Peyer's patch (tissue), 4 donors: ENCODE results near the gene PKD1. TPM values are rescaled to one million over a fixed set of nuclear protein-coding genes. Genes with fewer than 3 reads are reported as not detected.
"Not testable (repeated sequence)": the region's sequence is repeated elsewhere in the genome, so short reads cannot be mapped to it uniquely, and the experiment has no call there.

Source experiments
- DNase-seq, 3 donors: peaks; one replicate each; pipeline ENCODE4 v3.0.0-alpha.2; 2017 to 2019
- H3K27ac ChIP-seq, 4 donors: fragments of 200-600 bp; sonication (generic); one replicate each; pipeline ENCODE4 v1.5.1; 2016 to 2019
- H3K27me3 ChIP-seq, 2 donors: fragments of 200-600 bp; sonication (generic); one replicate each; pipeline ENCODE4 v1.5.1; 2019
- H3K36me3 ChIP-seq, 3 donors: fragments of 200-600 bp; sonication (generic); one replicate each; pipeline ENCODE4 v1.5.1; 2016 to 2019
- H3K4me1 ChIP-seq, 4 donors: fragments of 200-600 bp; sonication (generic); one replicate each; pipeline ENCODE4 v1.5.1; 2016 to 2019
- H3K4me3 ChIP-seq, 4 donors: fragments of 200-600 bp; sonication (generic); 1 replicate in 3 of 4; 2 replicates in 1 of 4; pipeline ENCODE4 v1.5.1; 2016 to 2019; ENCODE audit warnings: mild to moderate bottlenecking in 1 of 4
- H3K9me3 ChIP-seq, 4 donors: fragments of 200-600 bp; sonication (generic); one replicate each; pipeline ENCODE4 v1.5.1; 2016 to 2019; ENCODE audit warnings: mild to moderate bottlenecking in 1 of 4
- POLR2A ChIP-seq, 2 donors: fragments of 450-650 bp; IDR thresholded peaks; one replicate each; pipeline ENCODE4 v1.5.1; 2017; ENCODE audit warnings: antibody characterized with exemption in 2 of 2, mild to moderate bottlenecking in 2 of 2, moderate library complexity in 2 of 2
- total RNA-seq, 4 donors: library from RNA; depleted of rRNA; stranded (reverse); fragments of >200 nt; gene quantifications; one replicate each; pipeline ENCODE4 v1.1.0, GENCODE V29; 2016
- TF ChIP-seq, protein P1 (sequence below), 6 experiments: fragments of 450-650 bp in 4 of 6; fragments of 200-600 bp in 2 of 6; sonication (generic) in 1 of 6; IDR thresholded peaks; one replicate each; pipeline ENCODE4 v1.5.1; 2017 to 2019; ENCODE audit warnings: antibody characterized with exemption in 6 of 6, mild to moderate bottlenecking in 3 of 6, moderate library complexity in 1 of 6

The PKD1 gene
- total RNA-seq, 4 donors from 2014 or later = 64.6 to 305 (median 188) TPM

DNA sequence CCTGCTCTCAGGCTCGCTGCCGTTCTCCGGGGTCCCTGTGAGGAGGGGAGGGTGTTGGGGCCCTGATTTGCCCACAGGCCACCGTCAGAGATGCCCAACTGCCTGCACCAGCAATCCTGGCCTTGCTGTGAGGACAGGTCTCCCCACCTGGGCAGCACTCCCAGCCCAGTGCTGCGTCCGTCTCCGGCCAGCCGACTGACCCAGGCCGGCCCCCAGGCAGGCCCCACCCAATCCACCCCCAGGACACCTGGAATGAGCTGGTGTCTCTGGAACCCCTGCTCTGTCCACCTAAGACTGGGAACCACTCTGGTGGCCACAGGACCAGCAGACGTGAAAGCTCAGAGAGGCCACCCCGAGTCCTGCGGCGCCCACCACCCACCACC lies 20.1 kb downstream of the PKD1 start:
- peaks cover 0 to 43% (median 0%) of the 10 kb centered on the region in 3 donors for H3K36me3 ChIP-seq
- H3K4me1 ChIP-seq = peaks cover 0 to 12% (median 0%) of the 10 kb centered on the region in 4 donors
- H3K27ac ChIP-seq = no peak overlapping the region
- no peaks in the 10 kb centered on the region for H3K27me3 ChIP-seq
- no peaks in the 10 kb centered on the region for H3K9me3 ChIP-seq
- no peak for DNase-seq
- TF ChIP-seq POLR2A (IDR thresholded peaks at IDR 0.05) = no peak
- TF ChIP-seq, protein P1, sequence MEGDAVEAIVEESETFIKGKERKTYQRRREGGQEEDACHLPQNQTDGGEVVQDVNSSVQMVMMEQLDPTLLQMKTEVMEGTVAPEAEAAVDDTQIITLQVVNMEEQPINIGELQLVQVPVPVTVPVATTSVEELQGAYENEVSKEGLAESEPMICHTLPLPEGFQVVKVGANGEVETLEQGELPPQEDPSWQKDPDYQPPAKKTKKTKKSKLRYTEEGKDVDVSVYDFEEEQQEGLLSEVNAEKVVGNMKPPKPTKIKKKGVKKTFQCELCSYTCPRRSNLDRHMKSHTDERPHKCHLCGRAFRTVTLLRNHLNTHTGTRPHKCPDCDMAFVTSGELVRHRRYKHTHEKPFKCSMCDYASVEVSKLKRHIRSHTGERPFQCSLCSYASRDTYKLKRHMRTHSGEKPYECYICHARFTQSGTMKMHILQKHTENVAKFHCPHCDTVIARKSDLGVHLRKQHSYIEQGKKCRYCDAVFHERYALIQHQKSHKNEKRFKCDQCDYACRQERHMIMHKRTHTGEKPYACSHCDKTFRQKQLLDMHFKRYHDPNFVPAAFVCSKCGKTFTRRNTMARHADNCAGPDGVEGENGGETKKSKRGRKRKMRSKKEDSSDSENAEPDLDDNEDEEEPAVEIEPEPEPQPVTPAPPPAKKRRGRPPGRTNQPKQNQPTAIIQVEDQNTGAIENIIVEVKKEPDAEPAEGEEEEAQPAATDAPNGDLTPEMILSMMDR (IDR thresholded peaks at IDR 0.05) = no peak
- H3K4me3 ChIP-seq = no peak overlapping the region

DNA sequence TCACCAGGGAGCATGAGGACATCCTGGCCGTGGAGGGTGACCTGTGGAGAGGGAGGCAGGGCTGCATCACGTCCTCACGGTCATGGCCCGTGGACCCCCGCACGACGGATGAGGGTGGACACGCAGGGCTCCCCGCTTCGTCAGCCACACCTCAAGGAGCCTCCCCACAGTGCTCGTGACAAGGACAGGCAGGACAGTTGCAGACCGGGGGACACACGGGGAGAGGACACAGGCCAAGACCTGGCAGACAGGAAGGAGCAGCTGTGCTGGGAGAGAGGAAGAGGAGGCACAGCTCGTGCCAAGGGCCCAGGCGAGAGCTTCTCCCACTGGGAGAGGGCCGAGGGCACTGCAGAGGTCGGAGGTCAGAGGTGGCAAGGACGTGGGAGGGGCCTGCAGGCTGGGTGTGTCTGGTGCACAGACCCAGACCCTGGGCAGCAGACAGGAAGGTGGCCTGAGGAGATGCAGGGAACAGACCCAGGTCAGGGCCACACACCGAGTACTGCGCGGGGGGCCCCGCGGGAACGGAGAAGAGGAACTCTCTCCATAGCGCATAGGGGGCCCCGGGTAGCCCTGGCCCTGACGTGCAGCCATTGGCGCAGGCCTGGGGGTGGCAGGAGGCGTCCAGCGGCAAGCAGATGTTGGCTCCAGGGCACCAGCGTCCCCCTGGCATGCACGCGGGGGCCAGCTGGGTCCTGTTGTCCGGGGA lies 20.7 kb downstream of the PKD1 start:
- H3K27ac ChIP-seq, DNase-seq, H3K27me3 ChIP-seq, H3K9me3 ChIP-seq, H3K4me3 ChIP-seq: not testable (repeated sequence)
- Histone ChIP-seq H3K36me3 (peaks cover 0 to 48% (median 0%) of the 10 kb centered on the region in 3 donors), H3K4me1 (peaks cover 0 to 12% (median 0%) of the 10 kb centered on the region in 4 donors)

DNA sequence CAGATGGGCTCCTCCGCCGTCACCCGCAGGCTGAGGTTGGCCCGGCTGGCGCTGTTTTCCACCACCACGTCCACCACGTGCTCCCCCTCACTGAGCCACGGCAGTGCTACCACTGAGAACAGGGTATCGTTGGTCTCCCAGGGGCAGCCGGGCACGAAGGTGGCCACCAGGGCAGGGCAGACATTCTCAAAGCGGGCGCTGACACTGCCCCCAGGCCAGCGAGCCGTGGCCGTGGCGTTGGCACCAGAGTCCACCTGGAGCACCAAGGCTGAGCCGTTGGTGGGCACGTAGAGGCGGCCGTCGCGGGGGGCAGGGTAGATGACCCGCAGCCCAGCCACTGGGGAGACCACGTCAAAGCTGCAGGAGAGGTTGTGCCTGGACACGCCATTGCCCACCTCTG lies 21.5 kb downstream of the PKD1 start:
- H3K9me3 ChIP-seq, H3K4me3 ChIP-seq, H3K27me3 ChIP-seq, DNase-seq, H3K27ac ChIP-seq: not testable (repeated sequence)
- Histone ChIP-seq H3K36me3 (peaks cover 0 to 55% (median 0%) of the 10 kb centered on the region in 3 donors), H3K4me1 (peaks cover 0 to 12% (median 0%) of the 10 kb centered on the region in 4 donors)

DNA sequence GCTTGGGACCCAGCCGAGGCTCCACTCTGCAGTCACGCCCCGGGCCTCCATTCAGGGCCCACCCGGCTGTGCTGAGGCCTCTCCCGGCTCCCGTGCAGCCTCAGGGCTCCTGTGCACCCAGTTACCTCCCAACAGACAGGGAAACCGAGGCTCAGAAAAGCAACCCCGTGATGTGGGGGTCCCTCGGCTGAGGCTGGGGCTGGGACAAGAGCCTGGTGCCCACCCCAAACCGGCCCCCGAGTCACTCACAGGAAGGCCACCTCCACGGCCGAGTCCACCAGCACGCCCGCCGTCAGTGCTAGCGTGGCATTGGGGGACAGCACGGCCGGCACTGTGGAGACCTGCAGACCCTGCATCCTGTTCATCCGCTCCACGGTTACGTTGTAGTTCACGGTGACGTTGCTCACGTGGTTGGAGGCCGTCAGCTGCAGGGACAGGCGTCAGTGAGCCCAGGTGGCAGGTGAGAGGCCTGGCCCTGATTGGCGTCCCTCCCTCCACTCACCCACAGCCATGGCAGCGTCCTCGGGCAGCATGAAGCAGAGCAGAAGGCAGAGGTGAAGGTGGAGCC lies 23.1 kb downstream of the PKD1 start:
- H3K9me3 ChIP-seq, H3K4me3 ChIP-seq, H3K27ac ChIP-seq, DNase-seq, H3K27me3 ChIP-seq: not testable (repeated sequence)
- H3K36me3 ChIP-seq = peaks cover 0 to 69% (median 0%) of the 10 kb centered on the region in 3 donors
- peaks cover 0 to 12% (median 0%) of the 10 kb centered on the region in 4 donors for H3K4me1 ChIP-seq

DNA sequence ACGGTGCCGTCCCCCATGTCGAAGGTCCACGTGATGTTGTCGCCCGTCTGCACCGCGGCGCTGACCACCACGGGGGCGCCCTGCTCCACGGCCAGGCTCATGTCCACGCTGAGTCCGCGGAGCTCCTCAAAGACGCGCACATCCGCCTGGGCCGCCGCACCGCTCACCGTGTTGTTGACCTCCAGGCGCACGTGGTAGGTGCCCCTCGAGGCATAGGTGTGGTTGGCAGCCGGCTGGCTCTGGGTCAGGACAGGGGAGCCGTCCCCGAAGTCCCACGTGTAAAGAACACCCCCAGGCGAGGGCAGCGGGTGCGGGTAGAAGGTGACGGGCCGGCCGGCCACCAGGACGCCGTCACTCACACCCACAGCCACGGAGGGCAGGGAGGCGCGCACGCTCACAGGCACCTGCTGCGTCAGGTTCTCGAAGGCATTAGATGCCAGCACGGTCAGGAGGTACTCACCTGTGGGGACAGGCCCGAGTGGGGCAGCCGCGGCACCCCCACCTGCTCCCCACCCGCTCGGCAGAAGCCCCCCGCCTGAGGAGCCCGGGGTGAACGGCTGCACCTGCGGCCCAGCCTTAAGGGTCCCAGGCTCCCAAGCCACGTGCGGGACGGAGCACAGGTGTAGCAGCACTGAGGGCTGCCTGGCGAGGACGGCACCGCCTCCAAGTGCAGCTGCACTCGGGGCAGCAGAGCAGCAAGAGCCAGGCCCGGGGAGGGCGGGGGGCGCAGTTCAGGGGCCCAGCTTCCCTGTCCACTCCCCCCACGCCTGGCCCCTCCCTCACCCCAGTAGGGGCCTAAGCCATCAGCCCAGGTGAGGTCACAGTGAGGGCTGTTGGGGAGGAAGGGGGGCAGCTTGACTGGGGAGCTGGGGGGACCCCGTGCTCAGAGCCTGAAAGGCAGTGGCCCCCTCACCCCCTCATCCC lies 24.0 kb downstream of the PKD1 start:
- H3K27ac ChIP-seq, H3K4me1 ChIP-seq, DNase-seq, H3K27me3 ChIP-seq, H3K4me3 ChIP-seq, H3K9me3 ChIP-seq: not testable (repeated sequence)
- peaks cover 0 to 73% (median 0%) of the 10 kb centered on the region in 3 donors for H3K36me3 ChIP-seq

DNA sequence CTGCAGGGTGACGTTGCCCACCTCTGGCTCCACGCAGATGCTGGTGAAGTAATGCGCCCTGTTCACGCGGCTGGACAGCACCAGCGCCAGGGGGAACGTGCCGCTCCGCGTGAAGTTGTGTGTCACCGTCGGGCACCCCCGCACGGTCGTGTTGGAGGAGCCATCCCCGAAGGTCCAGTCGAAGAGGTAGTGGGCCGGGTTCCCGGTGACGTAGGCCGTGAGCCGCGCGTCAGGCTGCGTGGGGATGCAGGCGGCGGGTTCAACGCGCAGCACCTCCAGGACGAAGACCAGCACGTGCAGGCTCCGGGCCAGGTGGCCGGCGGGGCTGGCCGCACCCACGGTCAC lies 24.7 kb downstream of the PKD1 start:
- H3K4me1 ChIP-seq, H3K9me3 ChIP-seq, H3K27me3 ChIP-seq, H3K27ac ChIP-seq, DNase-seq, H3K4me3 ChIP-seq: not testable (repeated sequence)
- peaks cover 0 to 78% (median 0%) of the 10 kb centered on the region in 3 donors for H3K36me3 ChIP-seq

DNA sequence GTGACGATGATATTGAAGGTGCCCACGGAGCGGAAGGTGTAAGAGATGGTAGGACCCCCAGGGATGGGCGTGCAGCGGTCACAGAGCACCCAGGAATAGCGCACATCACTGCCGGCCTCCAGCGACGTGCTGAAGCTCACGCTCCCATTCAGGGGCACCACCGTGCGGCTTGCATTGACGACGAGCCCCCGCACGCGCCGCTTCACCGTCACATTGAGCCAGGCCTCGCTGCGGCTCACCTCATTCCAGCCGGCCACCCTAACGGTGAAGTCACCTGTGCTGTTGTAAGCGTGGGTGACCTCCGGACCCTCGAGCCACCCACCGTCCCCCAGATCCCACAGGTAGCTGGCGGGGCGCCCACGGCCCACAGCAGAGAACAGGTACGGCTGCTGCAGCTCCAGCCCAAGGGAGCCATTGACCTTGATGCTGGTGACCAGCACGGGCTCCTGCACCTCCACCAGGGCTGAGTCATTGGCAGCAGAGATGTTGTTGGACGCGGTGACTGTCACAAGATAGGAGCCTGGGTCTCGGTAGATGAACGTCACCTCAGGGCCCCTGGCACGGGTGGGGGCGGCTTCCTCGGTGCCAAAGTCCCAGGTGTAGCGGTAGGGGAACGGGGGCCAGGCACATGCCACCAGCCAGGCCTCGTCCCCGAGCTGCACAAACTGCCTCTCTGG lies 25.2 kb downstream of the PKD1 start:
- H3K4me1 ChIP-seq, H3K27me3 ChIP-seq, H3K27ac ChIP-seq, H3K9me3 ChIP-seq, H3K4me3 ChIP-seq, DNase-seq: not testable (repeated sequence)
- H3K36me3 ChIP-seq = peaks cover 0 to 83% (median 0%) of the 10 kb centered on the region in 3 donors

DNA sequence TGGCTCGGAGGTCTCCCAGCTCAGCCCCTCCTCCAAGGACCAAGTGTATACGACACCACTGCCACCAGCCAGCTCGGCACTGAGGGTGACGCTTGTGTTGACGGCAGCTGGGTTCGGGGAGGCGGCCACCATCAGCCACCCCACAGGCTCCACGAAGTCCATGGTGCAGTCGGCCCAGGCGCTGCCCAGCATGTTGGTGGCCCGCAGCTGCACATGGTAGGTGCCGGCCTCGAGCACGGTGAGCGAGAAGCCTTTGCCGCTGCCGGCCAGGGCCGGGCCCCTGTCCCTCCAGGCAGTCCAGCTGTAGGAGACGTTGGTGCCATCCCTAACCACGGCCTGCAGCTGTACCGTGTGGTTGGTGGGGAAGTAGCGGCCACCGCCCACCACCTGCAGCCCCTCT lies 25.8 kb downstream of the PKD1 start:
- H3K4me3 ChIP-seq, H3K27me3 ChIP-seq, DNase-seq, H3K27ac ChIP-seq, H3K4me1 ChIP-seq, H3K9me3 ChIP-seq: not testable (repeated sequence)
- H3K36me3 ChIP-seq = peaks cover 0 to 82% (median 0%) of the 10 kb centered on the region in 3 donors

DNA sequence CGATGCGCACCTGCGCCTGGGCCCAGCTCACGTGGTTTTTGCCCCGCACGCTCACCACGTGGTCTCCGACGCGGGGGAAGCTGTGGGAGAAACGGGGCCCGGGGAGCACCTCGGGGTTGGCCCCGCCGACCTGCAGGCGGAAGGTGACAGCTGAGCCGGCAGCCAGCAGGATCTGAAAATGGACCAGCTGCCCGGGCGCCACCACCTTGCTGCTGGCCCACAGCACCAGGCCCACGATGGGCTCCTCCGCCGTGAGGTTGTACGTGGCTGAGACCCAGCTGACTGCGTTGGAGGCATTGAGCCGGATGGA lies 26.5 kb downstream of the PKD1 start:
- H3K4me3 ChIP-seq, H3K9me3 ChIP-seq, H3K4me1 ChIP-seq, H3K27ac ChIP-seq, H3K27me3 ChIP-seq, DNase-seq: not testable (repeated sequence)
- peaks cover 0 to 78% (median 0%) of the 10 kb centered on the region in 3 donors for H3K36me3 ChIP-seq

DNA sequence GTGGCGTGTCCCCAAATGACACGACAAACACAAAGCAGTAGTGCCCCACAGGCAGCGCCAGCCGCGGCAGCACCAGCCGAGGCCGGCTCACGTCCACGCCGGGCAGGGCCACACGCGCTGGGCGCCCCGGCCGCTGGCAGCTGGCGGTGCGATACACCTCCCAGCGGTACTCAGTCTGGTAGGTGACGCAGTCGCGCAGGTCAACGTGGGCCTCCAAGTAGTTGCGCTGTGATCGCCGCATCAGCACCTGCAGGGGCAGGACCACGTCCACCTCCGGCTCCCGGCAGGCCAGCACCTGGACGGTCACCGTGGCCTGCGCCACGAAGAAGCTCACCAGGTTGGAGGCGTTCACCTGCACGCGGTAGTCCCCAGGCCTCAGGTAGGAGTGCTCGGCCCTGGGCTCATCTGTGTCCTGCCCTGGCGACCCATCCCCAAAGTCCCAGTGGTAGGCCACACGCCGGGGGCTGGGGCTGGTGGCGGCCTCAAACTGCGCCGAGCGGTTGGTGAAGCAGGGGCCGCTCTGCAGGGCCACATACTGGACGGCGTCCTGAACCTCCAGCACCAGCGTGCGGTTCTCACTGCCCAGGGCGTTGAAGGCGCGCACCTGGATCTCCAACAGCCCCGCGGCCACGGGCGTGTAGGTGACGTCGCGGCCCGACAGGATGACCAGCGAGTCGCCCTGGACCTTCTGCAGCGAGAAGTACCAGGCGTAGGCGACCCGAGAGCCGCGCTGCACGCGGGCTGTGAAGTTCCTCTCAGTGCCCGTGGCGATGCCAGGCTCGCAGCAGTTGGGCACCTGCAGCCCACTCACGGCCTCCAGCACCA lies 27.0 kb downstream of the PKD1 start:
- H3K4me3 ChIP-seq, H3K27ac ChIP-seq, H3K9me3 ChIP-seq, DNase-seq, H3K27me3 ChIP-seq, H3K4me1 ChIP-seq: not testable (repeated sequence)
- peaks cover 0 to 74% (median 0%) of the 10 kb centered on the region in 3 donors for H3K36me3 ChIP-seq

DNA sequence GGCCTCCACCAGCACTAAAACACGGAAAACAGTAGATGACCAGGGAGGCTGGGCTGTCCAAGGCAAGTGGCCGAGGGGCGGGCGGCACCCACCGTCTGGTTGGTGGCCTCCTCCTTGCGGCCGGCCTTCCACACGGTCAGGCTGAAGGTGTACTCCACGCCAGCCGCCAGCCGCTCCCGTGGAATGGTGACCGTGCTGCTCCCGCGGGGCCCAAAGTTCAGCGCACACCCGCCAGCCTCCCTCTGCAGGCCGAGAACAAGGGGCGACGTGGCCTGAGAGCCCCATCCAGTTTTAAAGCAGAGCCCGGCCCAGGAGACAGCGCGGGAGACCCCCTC lies 27.9 kb downstream of the PKD1 start:
- H3K36me3 ChIP-seq = peaks cover 0 to 77% (median 0%) of the 10 kb centered on the region in 3 donors
- not testable (repeated sequence) for DNase-seq, H3K9me3 ChIP-seq, H3K27ac ChIP-seq, H3K27me3 ChIP-seq, H3K4me1 ChIP-seq, H3K4me3 ChIP-seq

DNA sequence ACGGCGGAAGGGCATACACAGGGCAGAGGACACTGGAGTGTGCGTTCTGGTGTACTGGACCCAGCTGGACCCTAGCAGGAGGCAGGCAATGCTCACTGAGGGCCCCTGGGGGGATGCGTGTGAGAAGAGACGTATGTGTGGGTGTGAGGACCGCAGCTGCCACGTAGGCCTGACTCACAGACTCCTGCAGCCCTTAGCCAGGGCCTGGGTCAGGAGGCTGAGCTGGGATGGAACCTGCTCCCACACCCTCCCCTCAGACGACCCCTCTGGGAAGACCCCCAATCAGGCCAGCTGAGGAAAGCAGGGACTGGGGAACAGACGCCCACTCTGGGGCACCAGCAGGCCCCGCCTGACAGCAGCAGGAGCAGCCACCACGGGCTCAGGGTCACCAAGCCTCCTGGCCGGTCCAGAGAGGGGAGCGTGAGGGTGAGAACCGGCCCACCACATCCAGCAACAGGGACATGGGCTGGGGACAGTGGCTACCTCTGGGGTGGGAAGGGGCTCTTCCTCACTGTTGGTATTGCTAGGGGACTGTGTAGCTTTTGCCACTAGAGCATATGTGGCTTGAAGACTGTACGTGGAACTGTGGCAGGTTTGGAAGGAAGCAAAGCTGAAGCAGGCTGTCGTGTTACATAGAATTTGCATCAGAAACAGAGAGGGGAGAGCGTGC lies 28.4 kb downstream of the PKD1 start:
- H3K27ac ChIP-seq, DNase-seq, H3K4me1 ChIP-seq, H3K27me3 ChIP-seq, H3K9me3 ChIP-seq, H3K4me3 ChIP-seq: not testable (repeated sequence)
- H3K36me3 ChIP-seq = peaks cover 0 to 77% (median 0%) of the 10 kb centered on the region in 3 donors
